ENCODE results near the gene KIAA0319L.

The KIAA0319L gene

DNA sequence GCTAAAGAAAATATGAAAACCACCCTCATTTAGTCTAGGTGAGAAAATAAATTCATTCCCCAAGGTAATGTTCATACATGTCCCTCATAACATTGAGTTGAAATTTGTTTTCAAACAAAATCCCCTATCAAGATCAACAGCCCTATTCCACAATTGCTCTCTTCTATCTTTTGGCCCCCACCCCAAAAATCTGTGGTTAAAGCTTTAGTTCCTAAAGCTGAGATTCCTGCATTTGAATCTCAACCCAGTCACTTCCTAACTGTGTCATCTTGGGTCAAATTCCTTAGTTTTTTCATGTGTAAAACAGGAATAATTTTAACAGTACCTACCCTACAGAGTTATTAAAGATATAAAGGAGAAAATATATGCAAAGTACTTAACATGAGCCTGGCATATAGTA lies 22.0 kb downstream of the KIAA0319L start:
- DNase-seq, result no peak

DNA sequence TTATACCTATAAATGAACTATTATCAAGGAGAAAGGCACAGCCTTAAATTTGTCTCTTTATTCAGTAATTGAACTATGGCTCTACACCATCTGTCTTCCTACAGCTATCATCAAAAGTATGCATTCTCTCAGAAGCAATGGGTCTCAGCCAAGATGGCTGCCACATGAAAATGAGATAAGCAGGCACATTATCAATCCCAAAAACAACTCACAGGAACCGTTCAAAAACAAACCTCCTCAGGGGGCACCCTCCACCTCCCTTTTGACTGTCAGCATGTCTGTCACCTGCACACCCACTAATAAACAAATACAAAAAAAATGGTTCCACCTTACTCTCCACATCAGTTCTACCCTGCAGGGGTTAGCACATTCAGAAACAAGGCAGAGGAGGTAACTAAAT lies 23.6 kb downstream of the KIAA0319L start:
- no peak for DNase-seq

DNA sequence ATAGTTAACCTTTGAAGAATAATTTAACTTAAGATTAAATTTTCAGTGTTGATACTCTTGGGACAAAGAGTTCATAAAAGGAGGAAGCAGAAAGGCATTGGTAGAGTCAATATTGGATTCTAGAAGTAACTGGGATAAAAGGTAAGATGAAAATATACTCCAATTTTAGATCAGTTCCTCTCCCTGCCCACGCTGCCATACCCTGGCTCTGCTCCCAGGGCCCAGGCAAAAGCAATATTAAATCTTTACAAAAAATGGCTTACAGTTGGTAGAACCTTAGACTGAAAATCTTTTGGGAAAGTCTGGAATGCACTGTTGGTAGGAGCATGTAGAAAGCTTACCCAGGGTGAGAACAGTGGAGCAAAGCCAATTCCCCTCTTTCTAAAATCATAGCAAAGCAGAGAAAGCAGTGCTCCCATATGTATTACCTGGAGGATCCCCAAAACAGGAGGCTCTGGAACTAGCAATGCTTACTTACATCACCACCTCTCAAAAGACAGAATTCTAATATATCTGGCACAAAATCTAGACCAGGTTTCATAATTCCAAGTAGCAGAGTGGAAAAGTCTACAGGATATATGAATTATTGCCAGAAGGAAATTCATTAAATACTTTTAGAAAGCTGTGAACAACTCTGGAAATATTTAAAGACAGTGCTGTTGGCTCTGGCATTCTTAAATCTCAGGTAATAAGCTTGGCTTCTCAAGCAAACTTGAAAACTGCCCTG lies 24.5 kb downstream of the KIAA0319L start:
- DNase-seq, result no peak

DNA sequence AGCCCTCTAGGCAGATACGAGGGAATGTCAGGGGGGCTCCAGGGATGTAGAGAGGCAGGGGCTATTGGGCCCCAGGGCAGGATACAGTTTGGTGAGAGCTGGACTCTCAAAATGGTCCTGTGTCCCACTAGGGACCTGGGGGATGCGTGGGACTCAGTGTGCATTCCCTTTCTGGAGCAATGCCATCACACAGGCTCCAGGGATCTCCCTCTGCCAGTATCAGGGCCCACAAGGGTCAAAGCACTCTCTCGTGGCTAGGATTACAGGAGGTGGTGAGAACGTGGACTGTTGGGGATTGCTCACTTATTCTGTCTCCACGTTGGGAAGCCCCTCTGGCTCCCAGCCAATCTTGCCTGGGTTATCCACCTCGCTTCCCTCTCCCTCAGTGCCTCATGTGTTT lies 25.8 kb downstream of the KIAA0319L start:
- no peak for DNase-seq

DNA sequence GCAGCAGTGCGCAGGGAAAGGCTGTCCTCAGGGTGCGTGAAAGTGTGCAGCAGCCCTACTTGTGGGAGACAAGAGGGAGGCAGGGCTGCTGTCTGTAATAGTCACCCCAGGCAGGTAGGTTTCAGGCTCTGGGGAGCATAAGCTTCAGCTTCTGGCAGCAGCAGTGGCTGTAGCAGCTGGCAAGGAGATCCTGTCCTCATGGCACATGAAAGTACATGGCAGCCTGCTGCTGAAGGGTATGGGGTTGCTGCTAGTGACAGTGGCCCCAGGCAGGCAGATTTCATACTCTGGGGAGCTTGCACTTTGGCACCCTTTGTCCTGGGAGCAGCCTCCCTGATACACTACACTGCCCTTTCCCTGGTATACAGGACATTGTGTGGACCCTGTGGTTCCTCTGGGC lies 26.3 kb downstream of the KIAA0319L start:
- DNase-seq, result no peak

- DNase-seq, result no peak
Measured at GRCh38 chr1:35530168-35530567, 27.0 kb downstream of the KIAA0319L start.

- DNase-seq, result no peak
Measured at GRCh38 chr1:35524106-35524505, 33.1 kb downstream of the KIAA0319L start.

DNA sequence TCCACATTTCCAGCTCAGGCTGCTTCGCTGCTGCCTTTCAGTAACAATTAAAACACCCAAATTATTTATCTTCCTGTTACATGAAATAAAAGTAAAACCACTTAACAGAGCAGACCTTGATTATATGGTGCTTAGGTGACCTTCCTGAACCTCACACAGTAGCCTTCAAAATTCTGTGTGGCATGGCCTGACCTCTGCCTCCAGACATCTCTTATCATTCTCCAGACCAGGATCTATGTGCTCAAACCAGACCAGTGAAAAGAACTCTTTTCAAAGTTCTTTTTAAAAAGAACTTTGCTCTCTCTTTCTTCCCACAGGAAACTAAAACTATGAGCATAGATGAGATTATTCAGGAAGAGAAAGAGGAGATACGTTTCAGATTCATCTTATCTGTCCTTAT lies 37.8 kb downstream of the KIAA0319L start:
- DNase-seq, result no peak

GRCh38 chr1:35518183-35518582 lies 39.0 kb downstream of the KIAA0319L start:
- no peak for DNase-seq

DNA sequence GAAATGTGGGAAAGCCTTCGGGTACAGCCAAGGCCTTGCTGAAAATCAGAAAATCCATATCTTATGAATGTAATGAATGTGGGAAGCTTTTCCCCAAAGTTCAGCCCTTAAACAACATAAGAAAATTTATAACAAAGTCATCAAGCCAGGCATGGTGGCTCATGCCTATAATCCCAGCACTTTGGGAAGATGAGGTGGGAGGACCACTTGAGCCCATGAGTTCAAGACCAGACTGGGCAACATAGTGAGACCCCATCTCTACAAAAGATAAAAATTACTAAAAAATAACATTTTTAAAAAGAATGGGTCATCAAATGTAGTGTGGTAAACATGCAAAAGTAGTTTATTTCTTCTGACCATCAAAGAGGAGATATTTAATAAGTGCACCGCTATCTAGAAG lies 45.9 kb downstream of the KIAA0319L start:
- no peak for DNase-seq

GRCh38 chr1:35509558-35509957 lies 47.6 kb downstream of the KIAA0319L start:
- DNase-seq, result no peak

DNA sequence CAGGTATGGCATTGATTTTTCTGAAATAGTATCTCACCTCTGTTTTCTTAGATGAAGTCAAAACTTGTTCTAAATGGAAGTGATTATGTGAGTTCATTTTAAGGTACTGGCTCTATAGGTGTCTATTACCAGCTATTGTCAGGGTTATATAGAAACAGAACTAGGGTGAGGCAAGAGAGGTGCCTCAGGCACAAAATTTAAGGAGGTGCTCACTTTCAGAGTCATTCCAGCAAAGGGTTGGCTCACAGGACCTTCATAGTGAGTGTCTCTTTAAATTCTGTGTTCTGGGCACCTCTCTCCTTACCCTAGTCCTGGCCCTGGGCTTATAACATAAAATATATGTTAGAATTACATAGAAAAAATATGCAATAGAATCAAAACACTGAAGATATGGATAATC lies 49.3 kb downstream of the KIAA0319L start:
- DNase-seq, result no peak

GRCh38 chr1:35506960-35507912 lies 50.0 kb downstream of the KIAA0319L start:
- DNase-seq, result peak; percentile 20

- peak; percentile 79 for DNase-seq
Measured at GRCh38 chr1:35505911-35506798, 51.0 kb downstream of the KIAA0319L start.

- DNase-seq, result no peak
Measured at GRCh38 chr1:35502242-35502641, 55.0 kb downstream of the KIAA0319L start.

DNA sequence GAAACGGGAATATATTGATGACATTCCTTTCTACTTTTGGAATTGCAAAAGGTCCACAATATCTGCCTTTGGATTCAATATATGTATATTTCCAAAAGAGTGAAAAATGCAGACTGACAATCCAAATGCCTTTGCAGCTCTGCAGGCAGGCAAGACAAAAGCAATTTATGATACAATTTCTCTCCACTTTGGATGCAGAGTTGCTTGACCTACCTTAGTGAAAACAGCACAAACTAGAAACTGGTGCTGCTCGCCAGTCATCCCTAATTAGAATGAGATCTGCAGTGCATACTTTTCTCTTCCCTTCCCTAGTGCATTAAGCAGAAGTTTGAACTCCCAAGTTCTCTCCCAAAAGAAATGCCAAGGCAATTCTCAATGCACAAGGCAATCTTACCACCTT lies 56.8 kb downstream of the KIAA0319L start:
- no peak for DNase-seq

GRCh38 chr1:35499652-35500176 lies 57.5 kb downstream of the KIAA0319L start:
- DNase-seq, result peak; percentile 56

DNA sequence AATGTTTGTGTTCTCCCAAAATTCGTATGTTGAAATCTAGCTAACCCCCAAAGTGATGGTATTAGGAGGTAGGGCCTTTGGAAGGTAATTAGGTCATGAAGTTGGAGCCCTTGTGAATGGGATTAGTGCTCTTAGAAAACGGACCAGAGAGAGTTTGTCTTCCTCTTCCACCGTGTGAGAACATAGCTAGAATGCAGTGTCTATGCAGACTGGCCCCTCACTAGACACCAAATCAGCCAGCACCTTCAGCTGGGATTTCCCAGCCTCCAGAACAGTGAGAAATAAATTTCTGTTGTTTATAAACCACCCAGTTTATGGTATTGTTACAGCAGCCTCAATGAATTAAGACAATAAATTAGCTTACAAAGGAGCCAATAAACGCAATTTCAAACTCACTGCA lies 58.0 kb downstream of the KIAA0319L start:
- no peak for DNase-seq

DNA sequence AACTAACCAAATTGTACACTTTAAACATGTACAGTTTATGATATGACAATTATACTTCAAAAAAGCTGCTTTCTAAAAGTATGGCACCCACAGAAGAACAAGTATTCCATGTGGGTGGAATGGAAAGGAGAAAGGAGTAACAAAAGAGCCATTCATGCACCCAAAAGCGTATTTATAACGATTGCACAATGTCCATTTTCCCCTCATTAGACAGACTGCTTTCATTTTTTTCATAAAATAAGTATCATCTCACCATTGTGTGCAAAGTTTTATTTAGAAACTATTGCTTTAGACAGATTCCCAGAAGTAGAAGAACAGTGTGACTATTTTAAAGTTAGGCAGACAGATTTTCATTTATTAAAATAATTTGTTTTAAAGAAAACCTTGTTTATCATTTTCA lies 59.6 kb downstream of the KIAA0319L start:
- DNase-seq, result no peak

DNA sequence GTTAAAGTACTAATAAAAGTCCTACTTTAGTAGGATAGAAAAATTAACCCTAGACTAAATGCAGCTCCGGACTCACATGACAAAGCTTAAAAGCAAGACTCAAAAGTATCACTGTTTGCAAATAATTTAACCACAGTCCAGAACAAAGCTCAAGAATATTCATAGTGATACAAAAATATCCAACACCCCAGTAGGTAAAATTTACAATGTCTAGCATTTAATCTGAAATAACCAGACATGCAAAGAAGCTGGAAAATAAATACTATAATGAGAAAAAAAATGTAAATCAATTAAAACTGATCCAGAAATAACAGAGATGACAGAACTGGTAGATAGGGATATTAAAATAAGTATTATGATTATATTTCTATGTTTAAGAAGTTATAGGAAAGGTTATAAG lies 67.0 kb downstream of the KIAA0319L start:
- no peak for DNase-seq

DNA sequence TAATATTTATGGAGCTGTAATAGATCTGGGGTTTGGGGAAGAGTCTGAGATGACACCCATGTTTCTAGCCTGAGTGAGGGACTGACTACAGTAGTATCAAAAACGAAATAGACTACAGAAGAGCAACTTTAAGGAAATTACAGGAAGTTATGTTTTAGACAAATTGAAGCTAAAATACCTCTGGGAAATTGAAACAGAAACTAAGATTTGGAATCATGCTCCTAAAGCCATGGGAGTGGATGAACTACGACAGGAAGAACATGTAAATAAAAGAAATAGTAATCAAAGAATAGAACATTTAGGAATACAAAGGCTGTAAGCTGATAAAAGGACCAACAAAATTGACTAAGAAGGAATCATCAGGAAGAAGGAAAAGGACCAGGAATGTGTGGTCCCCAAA lies 68.9 kb downstream of the KIAA0319L start:
- DNase-seq, result no peak

GRCh38 chr1:35486858-35487408 lies 70.3 kb downstream of the KIAA0319L start:
- no peak for DNase-seq
